KBM-7 (cell line): ENCODE measurements around the gene FGD2.

Experiments
- DNase-seq: peaks from one replicate; pipeline ENCODE4 v3.0.0-alpha.2; 2015
- in situ Hi-C: fragments of 300-500 bp; cut with MboI; formaldehyde crosslinking; loops from 2 replicates; pipeline ENCODE4 v1.14.3; 2020; ENCODE audit warnings: low sequenced_read_pairs, low pct_unique_long_range_greater_than_20kb, mixed read lengths

FGD2 gene

GRCh38 chr6:36969988-36970891 is 35.2 kb upstream of the FGD2 start:
- in situ Hi-C loops, result no loop called here
- no peak for DNase-seq

GRCh38 chr6:36970892-36971842 is 34.3 kb upstream of the FGD2 start:
- DNase-seq, result no peak
- in situ Hi-C loops, result no loop called here

- DNase-seq, result no peak
- in situ Hi-C loops, result no loop called here
Measured at GRCh38 chr6:36971921-36972673, 33.4 kb upstream of the FGD2 start.

GRCh38 chr6:36973190-36973589 is 32.3 kb upstream of the FGD2 start:
- in situ Hi-C loops, result no loop called here
- DNase-seq, result no peak

GRCh38 chr6:36973647-36974046 is 31.8 kb upstream of the FGD2 start:
- DNase-seq, result no peak
- in situ Hi-C loops, result no loop called here

GRCh38 chr6:36975231-36976006 is 30.0 kb upstream of the FGD2 start:
- DNase-seq, result no peak
- in situ Hi-C loops, result no loop called here

GRCh38 chr6:36976007-36976264 is 29.5 kb upstream of the FGD2 start:
- in situ Hi-C loops, result no loop called here
- no peak for DNase-seq

- in situ Hi-C loops, result no loop called here
- no peak for DNase-seq
Measured at GRCh38 chr6:36976509-36976908, 28.9 kb upstream of the FGD2 start.

- DNase-seq, result no peak
- in situ Hi-C loops, result no loop called here
Measured at GRCh38 chr6:36976931-36977330, 28.5 kb upstream of the FGD2 start.

- in situ Hi-C loops, result no loop called here
- no peak for DNase-seq
Measured at GRCh38 chr6:36977470-36977941, 27.9 kb upstream of the FGD2 start.

GRCh38 chr6:36978421-36979346 is 26.8 kb upstream of the FGD2 start:
- no peak for DNase-seq
- in situ Hi-C loops, result no loop called here

- in situ Hi-C loops, result no loop called here
- DNase-seq, result no peak
Measured at GRCh38 chr6:36979347-36979742, 26.1 kb upstream of the FGD2 start.

- in situ Hi-C loops, result no loop called here
- no peak for DNase-seq
Measured at GRCh38 chr6:36980129-36980528, 25.3 kb upstream of the FGD2 start.

- DNase-seq, result no peak
- in situ Hi-C loops, result no loop called here
Measured at GRCh38 chr6:36980876-36981619, 24.4 kb upstream of the FGD2 start.

- DNase-seq, result no peak
- in situ Hi-C loops, result no loop called here
Measured at GRCh38 chr6:36983538-36983937, 21.9 kb upstream of the FGD2 start.

- in situ Hi-C loops, result no loop called here
- no peak for DNase-seq
Measured at GRCh38 chr6:36984581-36985416, 20.7 kb upstream of the FGD2 start.
